ENCODE data around the gene TBC1D30. TPM values are rescaled to one million over a fixed set of nuclear protein-coding genes. Genes with fewer than 3 reads are reported as not detected.

TBC1D30 gene
- total RNA-seq, 2 donors from 2014 or later: 6.9 to 17.0 TPM

GRCh38 chr12:64781280-64782190 is 42.9 kb upstream of the TBC1D30 start:
- H3K36me3 ChIP-seq: no peaks in the 10 kb centered on the region
- H3K4me1 ChIP-seq: no peaks in the 10 kb centered on the region
- DNase-seq: peak; percentile 52
- intact Hi-C loops (cut with DNase I): no loop called here
- H3K27ac ChIP-seq: peak overlapping the region; percentile 58
- no peaks in the 10 kb centered on the region for H3K27me3 ChIP-seq
- peak overlapping the region; percentile 49 for H3K4me3 ChIP-seq
- TF ChIP-seq CTCF (IDR thresholded peaks at IDR 0.05): no peak
- H3K9me3 ChIP-seq: no peaks in the 10 kb centered on the region
- H3K9ac ChIP-seq (ENCODE audit: low read depth in 2 of 2, low read length in 2 of 2): peak overlapping the region; percentile 67 to 71

DNA sequence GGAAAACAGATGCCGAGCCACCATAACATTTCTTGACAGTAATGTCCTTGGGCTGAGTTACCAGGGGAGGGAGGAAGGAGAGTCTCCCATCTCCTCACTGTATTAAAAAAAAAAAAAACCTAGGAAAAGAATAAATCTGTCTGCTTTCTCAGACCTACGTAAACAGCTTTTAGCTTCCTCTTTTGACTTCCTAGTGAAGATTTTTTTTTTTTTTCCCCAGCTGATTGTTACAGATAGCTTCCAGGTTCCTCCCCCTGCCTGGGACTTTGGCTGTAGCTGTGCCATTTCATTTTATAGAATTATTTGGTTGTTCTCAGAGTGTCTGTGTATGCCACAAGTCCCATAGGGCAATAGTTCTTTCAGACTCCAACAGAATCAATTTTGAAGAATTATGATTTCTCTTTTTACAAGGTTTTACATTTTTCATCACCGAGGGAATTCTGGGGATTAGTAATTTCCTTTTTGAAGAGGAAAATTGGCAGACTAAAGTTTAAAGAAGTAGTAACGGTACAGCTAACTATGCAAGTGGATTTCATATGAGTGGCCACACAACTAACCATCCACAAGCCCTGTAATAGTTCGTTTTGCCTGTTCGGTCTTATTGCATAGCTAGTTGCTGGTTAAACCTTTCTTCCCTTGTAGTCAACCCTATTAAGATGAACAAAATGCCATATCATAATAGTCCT is 42.1 kb upstream of the TBC1D30 start:
- intact Hi-C loops (cut with DNase I): no loop called here
- TF ChIP-seq CTCF (IDR thresholded peaks at IDR 0.05): no peak
- Histone ChIP-seq H3K9me3 (no peaks in the 10 kb centered on the region), H3K27me3 (no peaks in the 10 kb centered on the region), H3K9ac (ENCODE audit: low read depth in 2 of 2, low read length in 2 of 2) (peak overlapping the region in 1 of 2 donors; percentile 71), H3K4me3 (peak overlapping the region; percentile 49), H3K36me3 (no peaks in the 10 kb centered on the region), H3K27ac (no peak overlapping the region), H3K4me1 (no peaks in the 10 kb centered on the region)
- DNase-seq: no peak

GRCh38 chr12:64785838-64786237 is 38.6 kb upstream of the TBC1D30 start:
- Histone ChIP-seq H3K27ac (no peak overlapping the region), H3K9me3 (no peaks in the 10 kb centered on the region), H3K4me3 (no peak overlapping the region), H3K27me3 (no peaks in the 10 kb centered on the region), H3K9ac (ENCODE audit: low read depth in 2 of 2, low read length in 2 of 2) (no peak overlapping the region), H3K36me3 (no peaks in the 10 kb centered on the region), H3K4me1 (no peaks in the 10 kb centered on the region)
- intact Hi-C loops (cut with DNase I): no loop called here
- TF ChIP-seq CTCF (IDR thresholded peaks at IDR 0.05): no peak
- DNase-seq: no peak

GRCh38 chr12:64790166-64790565 is 34.3 kb upstream of the TBC1D30 start:
- H3K4me3 ChIP-seq: no peak overlapping the region
- no peak overlapping the region for H3K27ac ChIP-seq
- no peaks in the 10 kb centered on the region for H3K4me1 ChIP-seq
- H3K36me3 ChIP-seq: no peaks in the 10 kb centered on the region
- intact Hi-C loops (cut with DNase I): no loop called here
- DNase-seq: no peak
- no peak overlapping the region for H3K9ac ChIP-seq (ENCODE audit: low read depth in 2 of 2, low read length in 2 of 2)
- H3K9me3 ChIP-seq: no peaks in the 10 kb centered on the region
- no peak for TF ChIP-seq CTCF (IDR thresholded peaks at IDR 0.05)
- no peaks in the 10 kb centered on the region for H3K27me3 ChIP-seq

DNA sequence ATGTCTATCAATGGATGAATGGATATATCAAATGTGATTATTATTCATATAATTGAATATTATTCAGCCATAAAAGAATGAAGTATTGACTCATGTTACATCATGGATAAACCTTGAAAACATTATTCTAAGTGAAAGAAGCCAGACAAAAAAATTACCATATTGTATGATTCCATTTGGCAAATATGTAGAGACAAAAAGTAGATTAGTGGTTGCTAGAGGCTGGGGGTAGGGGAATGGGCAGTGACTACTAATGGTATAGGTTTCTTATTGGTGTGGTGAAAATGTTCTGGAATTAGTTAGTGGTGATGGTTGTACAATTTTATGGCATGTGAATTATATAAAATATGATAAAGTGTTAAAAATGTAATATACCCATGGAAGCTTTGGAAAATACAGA is 33.4 kb upstream of the TBC1D30 start:
- Histone ChIP-seq H3K9me3 (no peaks in the 10 kb centered on the region), H3K4me3 (no peak overlapping the region), H3K27ac (no peak overlapping the region), H3K9ac (ENCODE audit: low read depth in 2 of 2, low read length in 2 of 2) (no peak overlapping the region), H3K36me3 (no peaks in the 10 kb centered on the region), H3K27me3 (no peaks in the 10 kb centered on the region), H3K4me1 (no peaks in the 10 kb centered on the region)
- DNase-seq: no peak
- no peak for TF ChIP-seq CTCF (IDR thresholded peaks at IDR 0.05)
- intact Hi-C loops (cut with DNase I): no loop called here
